NCI-H748 treated with DMSO at 0.1 percent for 48 hours (cell line): Measurements from ENCODE around the gene DCPS.
"Not testable (repeated sequence)": the region's sequence is repeated elsewhere in the genome, so short reads cannot be mapped to it uniquely, and the experiment has no call there.

Experiments used
- DNase-seq: peaks from one replicate; lab custom pipeline; 2025; lab: John Stamatoyannopoulos, UW

The DCPS gene

DNA sequence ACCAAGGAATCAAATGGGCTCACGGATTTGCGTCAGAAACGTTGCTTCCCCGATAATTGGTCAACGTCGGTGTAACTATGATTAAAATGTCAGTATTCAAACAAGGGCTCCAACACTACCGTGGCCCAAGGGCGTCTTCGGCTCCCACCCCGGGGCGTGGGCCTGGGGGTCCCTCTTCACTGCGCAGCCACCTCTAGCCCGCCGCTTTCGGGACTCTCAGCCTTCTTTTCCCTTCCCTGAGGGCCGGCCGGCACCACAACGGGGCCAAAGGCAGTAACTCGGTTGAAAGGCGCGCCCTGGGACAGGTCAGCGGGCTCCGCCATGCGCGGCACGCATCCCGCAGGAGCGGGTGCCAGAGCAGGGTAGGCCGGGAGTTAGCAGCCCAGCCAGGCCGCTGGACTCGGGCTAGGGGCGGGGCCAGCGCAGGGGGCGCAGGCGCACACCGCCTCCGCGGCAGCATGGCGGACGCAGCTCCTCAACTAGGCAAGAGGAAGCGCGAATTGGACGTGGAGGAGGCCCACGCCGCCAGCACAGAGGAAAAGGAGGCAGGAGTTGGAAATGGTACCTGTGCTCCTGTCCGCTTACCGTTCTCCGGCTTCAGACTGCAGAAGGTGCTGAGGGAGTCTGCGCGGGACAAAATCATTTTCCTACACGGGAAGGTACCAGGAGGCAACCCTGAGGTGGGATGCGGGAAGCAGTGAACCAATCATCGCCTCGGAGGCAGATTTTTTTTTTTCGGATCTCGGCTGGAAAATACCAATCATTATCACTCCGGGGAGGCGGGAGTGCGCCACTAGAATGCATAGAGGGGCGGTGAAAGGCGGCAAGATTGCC is at the start of gene DCPS:
TSS of gene DCPS (plus strand) at position 438 of the 834 bp plus-strand sequence. CDS start at position 459, 21 bp downstream.
- peak; percentile 51 for DNase-seq

DNA sequence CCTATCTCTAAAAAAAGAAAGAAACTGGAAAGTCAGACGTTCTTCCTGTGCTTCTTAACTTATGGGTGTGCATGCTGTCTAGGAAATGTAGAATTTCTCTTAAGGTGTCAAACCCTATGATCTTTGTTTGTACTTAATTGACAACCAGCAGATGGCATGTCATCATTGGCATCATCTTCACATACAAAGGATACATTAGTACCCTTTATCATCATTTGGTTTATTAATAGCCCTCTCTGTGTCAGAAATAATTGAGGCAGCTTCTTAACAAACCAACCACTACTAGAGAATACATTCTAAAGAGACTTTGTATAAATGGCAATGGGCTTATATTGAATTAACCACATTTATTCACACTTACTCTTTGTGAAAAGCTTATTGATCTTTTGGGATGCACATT is 49.0 kb upstream of the DCPS start:
- DNase-seq, result no peak

DNA sequence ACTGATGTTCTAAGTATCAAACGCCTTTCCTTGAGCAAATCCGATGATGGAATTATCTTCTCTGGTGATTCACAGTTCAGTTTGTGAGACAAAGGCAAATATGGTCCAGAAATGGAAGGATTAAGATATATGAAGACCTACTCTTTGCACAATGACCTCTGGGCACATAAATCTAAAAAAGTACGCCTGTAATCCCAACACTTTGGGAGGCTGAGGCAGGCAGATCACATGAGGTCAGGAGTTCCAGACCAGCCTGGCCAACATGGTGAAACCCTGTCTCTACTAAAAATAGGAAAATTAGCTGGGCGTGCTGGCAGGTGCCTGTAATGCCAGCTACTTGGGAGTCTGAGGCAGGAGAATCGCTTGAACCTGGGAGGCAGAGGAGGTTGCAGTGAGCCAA is 48.4 kb upstream of the DCPS start:
- DNase-seq, result not testable (repeated sequence)

GRCh38 chr11:126256216-126256615 is 47.6 kb upstream of the DCPS start:
- no peak for DNase-seq

GRCh38 chr11:126257144-126257543 is 46.7 kb upstream of the DCPS start:
- no peak for DNase-seq

- no peak for DNase-seq
These were observed 46.1 kb upstream of the DCPS start for GRCh38 chr11:126257764-126258163.

- no peak for DNase-seq
These were observed 41.6 kb upstream of the DCPS start for GRCh38 chr11:126262216-126262615.

DNA sequence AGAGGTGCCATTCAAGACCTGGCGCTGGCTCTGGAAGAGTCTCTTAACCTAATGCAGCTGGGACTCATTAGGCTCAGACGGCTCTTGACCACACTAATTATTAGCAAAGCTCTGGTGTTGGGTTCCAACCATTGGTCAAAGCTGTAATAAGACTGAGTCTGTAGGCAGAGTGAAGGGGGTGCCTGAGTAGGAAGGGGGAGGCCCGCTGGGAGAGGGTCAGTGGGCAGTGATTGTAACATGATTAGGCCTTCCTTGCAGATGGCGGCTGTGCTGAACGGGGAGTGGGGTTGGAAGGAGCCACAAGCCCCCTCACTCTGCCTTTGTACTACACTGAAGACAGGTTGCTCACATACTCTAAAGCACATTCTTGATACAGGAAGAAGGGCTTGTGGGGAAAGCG is 40.4 kb upstream of the DCPS start:
- DNase-seq, result no peak

- no peak for DNase-seq
These were observed 38.0 kb upstream of the DCPS start for GRCh38 chr11:126265811-126266210.

DNA sequence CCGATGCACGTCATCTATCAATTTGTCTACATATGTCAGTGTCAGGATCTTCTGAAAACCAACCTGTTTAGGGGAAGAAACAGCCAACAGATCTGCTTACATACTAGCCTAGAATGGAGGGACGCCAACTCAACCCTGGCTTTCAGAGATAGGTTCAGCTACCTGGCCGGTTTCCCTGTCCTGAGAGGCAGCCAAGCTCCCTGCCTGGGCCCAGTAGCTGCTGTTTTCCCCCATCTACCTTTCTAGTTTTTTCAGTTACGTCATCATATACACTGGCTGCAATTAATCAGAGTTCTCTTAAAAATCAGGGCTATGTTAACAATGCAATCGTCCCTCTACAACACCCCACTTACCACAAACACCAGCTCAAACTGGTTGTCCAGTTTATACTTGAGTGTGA is 36.2 kb upstream of the DCPS start:
- no peak for DNase-seq

- DNase-seq, result no peak
These were observed 35.5 kb upstream of the DCPS start for GRCh38 chr11:126268361-126268707.

DNA sequence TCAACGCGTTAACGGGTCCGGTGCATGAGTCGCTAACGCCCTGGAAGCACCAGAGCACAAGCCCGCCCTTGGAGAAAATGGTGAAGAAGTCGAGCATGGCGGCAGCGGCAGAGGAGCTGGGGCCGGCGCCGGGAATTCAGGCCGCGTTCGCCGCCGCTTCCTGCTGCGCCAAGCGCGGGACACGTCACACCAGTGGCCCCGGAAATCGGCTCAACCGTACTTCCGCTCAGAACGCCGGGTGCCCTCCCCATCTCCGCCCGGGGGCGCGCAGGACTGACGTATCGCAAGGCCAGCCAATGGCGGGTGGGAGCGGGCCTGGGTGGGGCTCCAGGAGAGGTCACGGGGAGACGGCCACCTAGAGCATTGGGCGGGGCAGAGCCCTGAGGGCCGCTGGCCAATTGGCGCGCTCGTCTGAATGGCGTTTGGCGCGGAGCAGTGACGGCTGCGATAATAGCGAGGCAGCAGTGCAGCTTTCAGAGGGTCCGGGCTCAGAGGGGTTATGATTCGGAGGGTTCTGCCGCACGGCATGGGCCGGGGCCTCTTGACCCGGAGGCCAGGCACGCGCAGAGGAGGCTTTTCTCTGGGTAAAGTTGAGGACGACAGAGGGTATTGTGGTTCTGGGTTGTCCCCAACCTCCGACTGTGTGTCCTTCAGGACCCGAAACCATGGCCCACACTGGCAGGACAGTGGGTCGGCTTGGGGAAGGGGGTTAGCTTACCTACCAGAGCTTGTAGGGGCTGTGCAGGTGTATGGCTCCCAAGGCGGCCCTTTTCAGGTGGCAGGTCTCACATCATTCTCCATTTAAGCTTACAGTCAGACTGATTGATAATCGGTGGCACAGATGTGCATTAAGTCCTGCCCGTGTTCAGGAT is 34.9 kb upstream of the DCPS start, which contains the start of the genes FOXRED1 and SRPRA:
TSS of gene FOXRED1 (plus strand) at position 447 of the 872 bp plus-strand sequence. CDS start at position 500, 53 bp downstream.
TSS of gene SRPRA (minus strand) at position 188 of the 872 bp plus-strand sequence. CDS start at position 97, 91 bp downstream.
- DNase-seq, result peak; percentile 87

DNA sequence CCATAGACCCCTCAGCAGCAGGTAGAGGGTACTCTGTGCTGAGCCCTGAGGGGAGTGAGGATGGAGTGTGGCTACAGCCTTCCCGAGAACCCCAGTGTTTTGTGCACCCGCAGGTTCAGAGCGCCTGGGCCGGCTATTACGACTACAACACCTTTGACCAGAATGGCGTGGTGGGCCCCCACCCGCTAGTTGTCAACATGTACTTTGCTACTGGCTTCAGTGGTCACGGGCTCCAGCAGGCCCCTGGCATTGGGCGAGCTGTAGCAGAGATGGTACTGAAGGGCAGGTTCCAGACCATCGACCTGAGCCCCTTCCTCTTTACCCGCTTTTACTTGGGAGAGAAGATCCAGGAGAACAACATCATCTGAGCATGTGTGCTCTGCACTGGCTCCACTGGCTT is 26.5 kb upstream of the DCPS start:
- no peak for DNase-seq

- no peak for DNase-seq
These were observed 26.1 kb upstream of the DCPS start for GRCh38 chr11:126277780-126278179.

DNA sequence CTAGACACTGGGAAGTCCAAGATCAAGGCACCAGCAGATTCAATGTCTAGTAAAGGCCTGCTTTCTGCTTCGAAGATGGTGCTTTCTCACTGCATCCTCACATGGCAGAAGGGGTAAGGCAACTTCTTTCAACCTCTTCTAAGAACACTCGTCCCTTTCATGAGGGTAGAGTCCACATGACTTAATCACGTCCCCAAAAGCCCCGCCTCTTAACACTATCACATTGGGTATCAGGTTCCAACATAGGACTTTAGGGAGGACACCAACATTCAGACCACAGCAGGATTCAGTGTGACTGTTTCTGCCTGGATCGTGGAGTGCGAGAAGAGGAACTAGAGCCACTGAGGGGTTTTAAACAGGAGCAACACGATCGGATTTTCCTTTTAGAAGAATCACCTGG is 24.7 kb upstream of the DCPS start:
- DNase-seq, result no peak

- no peak for DNase-seq
These were observed 23.3 kb upstream of the DCPS start for GRCh38 chr11:126280595-126280994.

GRCh38 chr11:126281245-126281644 is 22.6 kb upstream of the DCPS start:
- DNase-seq, result no peak

DNA sequence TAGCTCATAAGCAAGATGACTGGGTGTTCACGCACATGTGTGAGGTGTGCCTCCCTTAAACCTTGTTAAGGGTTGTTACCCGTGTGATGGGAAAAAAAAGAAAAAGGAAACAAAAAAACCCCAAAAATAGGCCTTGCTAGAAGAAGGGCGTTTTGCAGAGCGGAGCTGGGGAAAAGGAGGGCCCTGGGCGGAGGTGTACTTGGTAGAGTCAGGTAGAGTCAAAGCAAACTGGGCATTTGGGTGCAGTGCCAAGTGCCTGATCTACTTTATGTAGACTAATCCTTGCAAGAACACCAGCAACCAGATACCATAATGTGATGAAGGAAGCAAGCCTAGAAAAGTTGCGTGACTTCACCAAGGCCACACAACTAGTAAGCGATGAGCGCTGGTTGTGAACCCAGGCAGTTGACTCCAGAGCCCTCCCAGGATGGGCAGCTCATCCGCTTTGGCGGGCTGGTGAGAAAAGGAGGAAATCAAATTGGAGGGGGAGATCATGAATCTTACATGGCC is 22.1 kb upstream of the DCPS start:
- DNase-seq, result no peak

GRCh38 chr11:126282361-126282735 is 21.5 kb upstream of the DCPS start:
- DNase-seq, result no peak

DNA sequence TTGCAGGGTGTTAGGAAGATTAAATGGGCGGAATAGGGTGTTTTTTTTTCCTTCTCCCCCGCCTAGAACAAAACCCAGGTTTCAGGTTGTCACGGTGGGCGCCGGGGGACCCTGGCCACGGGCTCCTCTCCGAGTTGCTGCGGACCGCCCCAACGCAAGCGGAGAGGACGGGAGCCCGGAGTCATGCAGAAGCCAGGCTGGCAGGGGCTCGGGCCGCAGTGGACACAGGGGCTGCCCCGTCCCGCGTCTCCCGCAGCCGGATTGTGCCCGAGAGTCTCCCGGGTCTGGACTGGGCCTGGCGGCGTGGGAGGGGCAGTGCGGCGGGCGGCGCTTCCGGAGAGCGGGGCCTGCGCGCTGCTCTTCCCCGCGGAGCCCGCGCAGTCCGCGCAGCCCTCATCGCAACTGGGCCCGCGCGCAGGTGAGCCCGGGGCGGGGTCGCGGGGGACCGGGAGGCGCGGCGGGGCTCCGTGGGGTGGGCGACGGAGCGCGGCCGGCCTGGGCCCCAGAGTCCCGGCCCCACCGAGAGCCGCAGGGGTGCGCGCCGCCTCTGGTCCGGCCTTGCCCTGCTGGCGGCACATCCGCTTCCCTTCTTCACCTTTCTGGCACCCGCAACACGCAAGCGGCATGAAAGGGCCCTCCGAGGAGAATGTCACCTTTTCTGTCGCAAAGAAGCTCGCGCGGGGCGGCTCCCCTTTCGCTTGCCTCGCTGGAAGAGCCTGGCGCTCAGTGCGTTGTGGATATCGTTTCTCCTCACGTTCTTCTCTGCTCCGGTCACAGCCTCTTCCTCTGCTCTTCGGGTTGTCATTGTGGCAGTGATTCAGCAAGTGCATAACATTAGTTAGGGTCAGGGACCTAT is 20.9 kb upstream of the DCPS start, which contains the start of gene TIRAP:
TSS of gene TIRAP (plus strand) at position 358 of the 856 bp plus-strand sequence. CDS start 7,802 bp downstream, outside the sequence.
- DNase-seq, result peak; percentile 25

- no peak for DNase-seq
These were observed 19.0 kb upstream of the DCPS start for GRCh38 chr11:126284829-126285228.

- DNase-seq, result no peak
These were observed 15.6 kb upstream of the DCPS start for GRCh38 chr11:126288237-126288636.
